ENCODE results near the gene INPP4B. TPM values are rescaled to one million over a fixed set of nuclear protein-coding genes. Genes with fewer than 3 reads are reported as not detected.
A peak's percentile ranks its signal among the peaks of the same experiment; 100 is the strongest.

INPP4B gene
- total and polyA plus RNA-seq, 3 donors from 2014 or later = 23.2 to 64.5 (median 55.2) TPM

DNA sequence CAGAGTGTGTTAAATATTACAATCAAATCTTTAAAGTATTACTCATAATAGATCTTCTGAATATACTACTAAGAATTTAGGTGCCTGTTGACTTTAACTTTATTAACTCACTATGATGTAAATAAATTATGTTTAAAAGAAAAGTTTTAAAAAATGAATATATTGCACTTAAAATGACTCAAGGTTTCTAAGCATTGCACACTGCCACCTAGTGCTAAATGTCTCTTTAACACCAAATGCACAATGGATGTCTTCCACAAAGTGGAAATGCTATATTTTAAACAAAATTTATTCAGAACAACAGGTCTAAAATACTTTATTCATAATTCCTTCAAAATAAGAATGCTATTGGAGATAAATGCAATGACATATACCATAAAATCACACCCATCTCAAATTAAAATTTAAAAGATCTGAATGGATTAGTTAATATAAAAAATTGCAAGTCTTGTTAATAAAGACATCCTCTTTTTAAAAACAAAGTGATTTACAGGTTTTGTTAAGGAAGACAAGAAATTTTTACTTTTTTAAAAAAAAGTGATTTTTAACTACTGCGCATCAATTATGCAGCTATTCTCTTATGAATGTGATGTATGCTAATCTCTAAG, 5.5 kb downstream of the INPP4B start:
- Histone ChIP-seq H3K36me3 (ENCODE audit: low read depth, missing control alignments) (no peaks in the 10 kb centered on the region), H3K4me3 (no peak overlapping the region), H3K9me3 (no peaks in the 10 kb centered on the region), H3K27ac (no peak overlapping the region), H3K4me1 (no peaks in the 10 kb centered on the region), H3K27me3 (no peaks in the 10 kb centered on the region)
- WGBS, 2 donors = 85 to 89% methylated on average over 1 of the region's 1 CpG
- DNase-seq = no peak
- no peak for TF ChIP-seq POLR2A (IDR thresholded peaks at IDR 0.05)
- TF ChIP-seq, protein P1, sequence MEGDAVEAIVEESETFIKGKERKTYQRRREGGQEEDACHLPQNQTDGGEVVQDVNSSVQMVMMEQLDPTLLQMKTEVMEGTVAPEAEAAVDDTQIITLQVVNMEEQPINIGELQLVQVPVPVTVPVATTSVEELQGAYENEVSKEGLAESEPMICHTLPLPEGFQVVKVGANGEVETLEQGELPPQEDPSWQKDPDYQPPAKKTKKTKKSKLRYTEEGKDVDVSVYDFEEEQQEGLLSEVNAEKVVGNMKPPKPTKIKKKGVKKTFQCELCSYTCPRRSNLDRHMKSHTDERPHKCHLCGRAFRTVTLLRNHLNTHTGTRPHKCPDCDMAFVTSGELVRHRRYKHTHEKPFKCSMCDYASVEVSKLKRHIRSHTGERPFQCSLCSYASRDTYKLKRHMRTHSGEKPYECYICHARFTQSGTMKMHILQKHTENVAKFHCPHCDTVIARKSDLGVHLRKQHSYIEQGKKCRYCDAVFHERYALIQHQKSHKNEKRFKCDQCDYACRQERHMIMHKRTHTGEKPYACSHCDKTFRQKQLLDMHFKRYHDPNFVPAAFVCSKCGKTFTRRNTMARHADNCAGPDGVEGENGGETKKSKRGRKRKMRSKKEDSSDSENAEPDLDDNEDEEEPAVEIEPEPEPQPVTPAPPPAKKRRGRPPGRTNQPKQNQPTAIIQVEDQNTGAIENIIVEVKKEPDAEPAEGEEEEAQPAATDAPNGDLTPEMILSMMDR (IDR thresholded peaks at IDR 0.05) = peak; percentile 25 to 46 (median 27)
- intact Hi-C loops (cut with DNase I; ENCODE audit: low total_unique reads) = loop anchor here (10.0 kb wide), 1 partner anchor 486 kb away; no protein-coding TSS in a partner anchor

DNA sequence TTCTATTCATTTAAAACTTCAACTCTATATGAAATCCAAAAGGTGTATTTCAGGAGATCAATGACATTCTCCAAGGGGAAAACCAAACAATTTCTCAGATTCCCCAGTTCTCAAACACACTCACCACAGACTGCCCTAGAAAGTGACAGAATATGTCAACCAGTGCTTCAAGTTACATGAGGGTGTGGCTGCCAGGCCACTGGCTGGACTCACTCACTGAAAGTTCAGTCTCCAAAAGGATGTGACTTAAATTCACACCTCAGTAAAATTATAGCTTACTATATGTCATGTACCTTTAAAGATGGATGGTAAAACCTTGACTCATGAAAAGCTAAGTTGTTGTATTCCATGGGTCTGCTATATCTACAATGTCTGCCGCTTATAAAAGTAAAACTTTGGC, 7.3 kb downstream of the INPP4B start:
- intact Hi-C loops (cut with DNase I; ENCODE audit: low total_unique reads) = no loop called here
- no peaks in the 10 kb centered on the region for H3K36me3 ChIP-seq (ENCODE audit: low read depth, missing control alignments)
- WGBS, 2 donors = 91 to 96% methylated on average over 1 of the region's 1 CpG

DNA sequence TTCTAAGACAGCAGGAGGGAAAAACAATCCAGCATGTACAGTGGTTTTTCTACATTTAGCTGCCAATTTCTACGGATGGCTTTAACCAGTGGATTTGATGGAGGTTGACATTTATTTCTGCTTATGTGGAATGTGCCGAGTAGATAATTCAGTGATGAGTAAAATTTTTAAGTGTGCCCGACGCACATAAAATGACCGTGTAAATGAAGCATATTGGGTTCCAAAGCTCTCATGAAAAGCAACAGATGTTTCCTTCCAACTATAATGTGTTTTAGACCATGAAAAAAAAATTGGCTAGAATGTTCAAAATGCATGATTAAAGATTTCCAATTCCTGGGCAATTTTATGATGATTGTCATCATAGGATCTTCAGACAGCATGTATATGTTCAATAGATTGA, 14.1 kb downstream of the INPP4B start:
- 69 to 75% methylated on average over 5 of the region's 5 CpGs for WGBS, 2 donors

More for the DNA sequence above, 7.3 kb downstream of the INPP4B start:
- no peak for DNase-seq
- no peaks in the 10 kb centered on the region for H3K27me3 ChIP-seq
- H3K4me1 ChIP-seq = no peaks in the 10 kb centered on the region
- no peaks in the 10 kb centered on the region for H3K9me3 ChIP-seq
- H3K27ac ChIP-seq = no peak overlapping the region
- TF ChIP-seq, protein P1 (IDR thresholded peaks at IDR 0.05) = no peak
- no peak overlapping the region for H3K4me3 ChIP-seq

DNA sequence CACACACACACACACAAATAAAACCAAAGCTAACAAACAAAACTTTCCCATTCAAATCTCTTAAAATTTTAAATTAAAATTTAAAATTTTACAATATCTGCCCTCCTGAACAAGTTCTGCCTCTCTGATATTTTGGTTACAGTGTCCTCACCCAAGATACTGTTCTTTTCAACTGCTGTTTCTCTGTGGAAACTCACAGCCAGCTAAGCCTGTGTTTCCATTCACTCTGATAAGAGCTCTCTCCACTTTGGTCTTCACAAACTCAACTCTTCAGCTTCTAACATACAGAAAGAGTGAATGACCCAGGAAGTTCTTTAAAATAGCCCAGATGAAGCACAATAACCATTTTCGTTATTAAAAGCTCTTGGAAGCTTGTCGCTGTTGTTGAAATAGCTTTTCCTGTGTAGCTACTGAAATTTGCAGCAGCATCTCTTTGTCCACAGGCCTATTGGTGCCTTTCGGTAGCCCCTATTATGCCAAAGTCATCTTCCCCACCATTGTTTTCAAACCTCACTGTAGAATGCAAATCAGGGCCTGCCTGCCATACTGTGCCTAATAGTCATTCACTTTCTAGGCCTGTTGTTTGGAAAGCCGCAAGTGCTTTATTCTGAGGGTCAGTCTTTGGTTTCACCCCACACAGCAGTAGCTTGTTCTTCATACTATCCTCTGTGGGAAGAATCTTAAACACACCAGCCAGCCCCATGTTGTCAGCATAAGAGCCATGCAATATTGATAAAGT, 19.4 kb downstream of the INPP4B start:
- H3K36me3 ChIP-seq (ENCODE audit: low read depth, missing control alignments) = no peaks in the 10 kb centered on the region
- 93 to 94% methylated on average over 4 of the region's 4 CpGs for WGBS, 2 donors
- no peaks in the 10 kb centered on the region for H3K27me3 ChIP-seq
- no peak overlapping the region for H3K4me3 ChIP-seq
- intact Hi-C loops (cut with DNase I; ENCODE audit: low total_unique reads) = no loop called here
- H3K27ac ChIP-seq = no peak overlapping the region
- no peaks in the 10 kb centered on the region for H3K4me1 ChIP-seq
- H3K9me3 ChIP-seq = no peaks in the 10 kb centered on the region
- TF ChIP-seq, protein P1 (IDR thresholded peaks at IDR 0.05) = no peak
- no peak for DNase-seq

More for the DNA sequence above, 14.1 kb downstream of the INPP4B start:
- no peak for DNase-seq
- Histone ChIP-seq H3K4me3 (no peak overlapping the region), H3K27me3 (no peaks in the 10 kb centered on the region), H3K9me3 (no peaks in the 10 kb centered on the region), H3K4me1 (no peaks in the 10 kb centered on the region), H3K27ac (no peak overlapping the region), H3K36me3 (ENCODE audit: low read depth, missing control alignments) (no peaks in the 10 kb centered on the region)
- intact Hi-C loops (cut with DNase I; ENCODE audit: low total_unique reads) = no loop called here
- TF ChIP-seq POLR2A (IDR thresholded peaks at IDR 0.05) = no peak
- TF ChIP-seq, protein P1 (IDR thresholded peaks at IDR 0.05) = no peak

All from testis (tissue), 3 donors.